HepG2 (cell line): ENCODE data around the gene UBR4. TPM values are rescaled to one million over a fixed set of nuclear protein-coding genes. Genes with fewer than 3 reads are reported as not detected.
A peak's percentile ranks its signal among the peaks of the same experiment; 100 is the strongest.

Experiments
- ASH2L ChIP-seq: fragments of 300-600, 200-600 bp; sonication (generic); IDR thresholded peaks from 2 replicates; pipeline ENCODE4 v1.7.0; 2017; ENCODE audit warnings: low read depth, mild to moderate bottlenecking, moderate library complexity, mixed read lengths, low read length; ENCODE audit not compliant: insufficient read length
- BCL6 ChIP-seq: IDR thresholded peaks from 2 replicates; pipeline ENCODE4 v1.6.1; 2016; ENCODE audit warnings: missing genetic modification reagents, missing compliant biosample characterization
- CEBPB ChIP-seq: IDR thresholded peaks from 2 replicates; pipeline ENCODE4 v1.6.1; 2011; ENCODE audit warnings: low read depth, low read length, improper control_type of control experiment, borderline replicate concordance
- FOXK1 ChIP-seq: sonication (generic); formaldehyde crosslinking; IDR thresholded peaks from 2 replicates; pipeline ENCODE4 v1.4.0; 2020; ENCODE audit warnings: low read depth, missing genetic modification reagents, borderline replicate concordance
- FOXO1 ChIP-seq: sonication (generic); formaldehyde crosslinking; IDR thresholded peaks from 2 replicates; pipeline ENCODE4 v1.4.0; 2020; ENCODE audit warnings: missing genetic modification reagents
- HDAC2 ChIP-seq: sonication (generic); formaldehyde crosslinking; IDR thresholded peaks from 2 replicates; pipeline ENCODE4 v1.4.0; 2020; ENCODE audit warnings: missing genetic modification reagents
- IRX3 ChIP-seq: sonication (generic); formaldehyde crosslinking; IDR thresholded peaks from 2 replicates; pipeline ENCODE4 v1.8.1; 2023; ENCODE audit warnings: mild to moderate bottlenecking, low read depth, missing genetic modification reagents, borderline replicate concordance
- KDM4B ChIP-seq: sonication (generic); formaldehyde crosslinking; IDR thresholded peaks from 2 replicates; pipeline ENCODE4 v1.4.0; 2020; ENCODE audit warnings: missing genetic modification reagents
- KDM6A ChIP-seq: IDR thresholded peaks from 2 replicates; pipeline ENCODE4 v1.6.1; 2016; ENCODE audit warnings: low read depth
- MTA1 ChIP-seq: sonication (generic); formaldehyde crosslinking; IDR thresholded peaks from 2 replicates; pipeline ENCODE4 v1.4.0; 2020; ENCODE audit warnings: missing genetic modification reagents, mild to moderate bottlenecking, borderline replicate concordance
- NBN ChIP-seq: fragments of 450-650 bp; conservative IDR thresholded peaks from 2 replicates; pipeline ENCODE4 v1.6.1; 2017
- NFKBIZ ChIP-seq: IDR thresholded peaks from 2 replicates; pipeline ENCODE4 v1.6.1; 2018; ENCODE audit warnings: missing genetic modification reagents, missing compliant biosample characterization
- PAWR ChIP-seq: sonication (generic); formaldehyde crosslinking; IDR thresholded peaks from 2 replicates; pipeline ENCODE4 v1.4.0; 2020; ENCODE audit warnings: missing genetic modification reagents, mild to moderate bottlenecking, borderline replicate concordance
- RFXANK ChIP-seq: IDR thresholded peaks from 2 replicates; pipeline ENCODE4 v1.6.1; 2016
- ZBTB20 ChIP-seq: sonication (generic); formaldehyde crosslinking; IDR thresholded peaks from 2 replicates; pipeline ENCODE4 v1.8.1; 2023; ENCODE audit warnings: missing genetic modification reagents, low read depth, mild to moderate bottlenecking, borderline replicate concordance
- ZFP82 ChIP-seq: sonication (generic); formaldehyde crosslinking; IDR thresholded peaks from 2 replicates; pipeline ENCODE4 v1.5.1; 2020; ENCODE audit warnings: mild to moderate bottlenecking, missing genetic modification reagents, borderline replicate concordance
- ZFYVE20 ChIP-seq: sonication (generic); formaldehyde crosslinking; IDR thresholded peaks from 2 replicates; pipeline ENCODE4 v1.8.0; 2023; ENCODE audit warnings: low read depth, mild to moderate bottlenecking, moderate library complexity, missing genetic modification reagents, borderline replicate concordance
- ZMYM2 ChIP-seq: sonication (generic); formaldehyde crosslinking; IDR thresholded peaks from 2 replicates; pipeline ENCODE4 v1.8.0; 2022; ENCODE audit warnings: mild to moderate bottlenecking, missing genetic modification reagents
- ZNF101 ChIP-seq: sonication (generic); formaldehyde crosslinking; IDR thresholded peaks from 2 replicates; pipeline ENCODE4 v1.4.0; 2020; ENCODE audit warnings: mild to moderate bottlenecking, low read depth, missing genetic modification reagents, borderline replicate concordance
- ZNF816 ChIP-seq: sonication (generic); formaldehyde crosslinking; IDR thresholded peaks from 2 replicates; pipeline ENCODE4 v1.8.0; 2022; ENCODE audit warnings: missing genetic modification reagents, mild to moderate bottlenecking, borderline replicate concordance
- ZSCAN31 ChIP-seq: sonication (generic); formaldehyde crosslinking; IDR thresholded peaks from 2 replicates; pipeline ENCODE4 v1.5.0; 2020; ENCODE audit warnings: low read depth, mild to moderate bottlenecking, missing genetic modification reagents
- polyA plus RNA-seq, 8 experiments: library from polyadenylated mRNA; depleted of rRNA in 3 of 8; stranded (reverse) in 7 of 8; unstranded in 1 of 8; fragments of >200 nt; fragmentation: Illumina TruSeq in 4 of 8; extraction: Trizol in 4 of 8; gene quantifications; 2 replicates each; pipeline versions ENCODE4 v1.2.1 to v1.2.3, GENCODE V29; 2011 to 2016; ENCODE audit warnings: low read depth in 4 of 8, missing spikeins in 1 of 8, mixed read lengths in 1 of 8; ENCODE audit not compliant: insufficient read depth in 1 of 8
- total RNA-seq, 5 experiments: library from RNA; depleted of rRNA; stranded (reverse); fragments of >200 nt; fragmentation: Illumina TruSeq; extraction: Trizol; gene quantifications; 2 replicates each; pipeline ENCODE4 v1.2.3, GENCODE V29; 2016; ENCODE audit warnings: low read depth in 1 of 5
- TF ChIP-seq, protein P1 (sequence below), 2 experiments: sonication (generic) in 1 of 2; formaldehyde crosslinking in 1 of 2; IDR thresholded peaks; 2 replicates each; pipeline versions ENCODE4 v1.4.0 to v1.6.1; 2016 to 2020; ENCODE audit warnings: borderline replicate concordance in 1 of 2, low read depth in 1 of 2, mild to moderate bottlenecking in 1 of 2, missing genetic modification reagents in 1 of 2
- TF ChIP-seq, protein P2 (sequence below): IDR thresholded peaks from 2 replicates; pipeline ENCODE4 v1.6.1; 2012; ENCODE audit warnings: inconsistent platforms
- TF ChIP-seq, protein P3 (sequence below): sonication (generic); formaldehyde crosslinking; IDR thresholded peaks from 2 replicates; pipeline ENCODE4 v1.4.0; 2020; ENCODE audit warnings: missing genetic modification reagents

Gene UBR4
- total and polyA plus RNA-seq, 2 of the 13 experiments (the other 11 are each of a cell fraction or from before 2014, with no cell fraction given): 59.1 to 106 TPM

DNA sequence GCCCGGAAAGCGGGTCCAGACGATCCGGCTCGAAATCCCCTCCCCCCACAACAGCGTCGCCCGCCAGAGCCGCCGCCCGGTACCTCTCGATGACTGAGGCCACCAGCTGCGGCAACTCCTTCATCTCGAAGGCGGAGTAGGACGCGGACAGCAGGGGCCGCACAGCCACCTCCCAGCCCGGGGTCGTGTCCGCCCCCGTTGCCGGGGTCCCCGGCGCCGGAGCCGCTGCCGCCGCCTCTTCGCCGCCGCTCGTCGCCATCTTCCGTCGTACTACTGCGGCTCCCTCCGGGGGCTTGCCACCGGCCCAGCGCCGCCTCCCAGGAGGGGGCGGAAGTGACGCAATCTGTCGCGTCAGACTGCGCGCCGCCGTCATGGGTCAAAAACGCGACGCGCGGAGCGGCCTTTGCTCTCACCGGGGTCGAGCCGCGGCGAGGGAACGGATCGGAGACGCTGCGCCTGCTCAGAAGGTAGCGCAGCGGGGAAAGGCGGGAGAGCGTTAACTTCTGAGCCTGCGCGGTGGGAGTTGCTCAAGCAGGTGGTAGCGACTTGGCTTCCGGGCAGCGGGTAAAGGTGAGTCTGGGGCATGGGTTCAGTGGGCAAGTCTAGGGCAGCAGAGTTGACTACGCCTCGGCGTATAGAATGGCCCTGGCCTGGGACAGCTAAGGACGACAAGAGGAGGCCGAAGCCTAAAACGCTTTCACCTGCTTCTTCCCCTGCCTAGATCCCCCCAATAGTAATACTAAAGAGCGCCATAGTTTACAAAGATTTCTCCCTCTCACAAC, at the start of gene UBR4 (continued):
- TF ChIP-seq, protein P1, sequence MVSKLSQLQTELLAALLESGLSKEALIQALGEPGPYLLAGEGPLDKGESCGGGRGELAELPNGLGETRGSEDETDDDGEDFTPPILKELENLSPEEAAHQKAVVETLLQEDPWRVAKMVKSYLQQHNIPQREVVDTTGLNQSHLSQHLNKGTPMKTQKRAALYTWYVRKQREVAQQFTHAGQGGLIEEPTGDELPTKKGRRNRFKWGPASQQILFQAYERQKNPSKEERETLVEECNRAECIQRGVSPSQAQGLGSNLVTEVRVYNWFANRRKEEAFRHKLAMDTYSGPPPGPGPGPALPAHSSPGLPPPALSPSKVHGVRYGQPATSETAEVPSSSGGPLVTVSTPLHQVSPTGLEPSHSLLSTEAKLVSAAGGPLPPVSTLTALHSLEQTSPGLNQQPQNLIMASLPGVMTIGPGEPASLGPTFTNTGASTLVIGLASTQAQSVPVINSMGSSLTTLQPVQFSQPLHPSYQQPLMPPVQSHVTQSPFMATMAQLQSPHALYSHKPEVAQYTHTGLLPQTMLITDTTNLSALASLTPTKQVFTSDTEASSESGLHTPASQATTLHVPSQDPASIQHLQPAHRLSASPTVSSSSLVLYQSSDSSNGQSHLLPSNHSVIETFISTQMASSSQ (IDR thresholded peaks at IDR 0.05; ENCODE audit: low read depth): no peak
- TF ChIP-seq, protein P1 (CRISPR knock-in tag; IDR thresholded peaks at IDR 0.05; ENCODE audit: borderline replicate concordance): peak; percentile 67; the same call in 1 of the 2 replicates
- TF ChIP-seq ZNF101 (CRISPR knock-in tag): 0 out of 2 replicates have a peak, but pooled peaks have one; percentile 61
- TF ChIP-seq, protein P2, sequence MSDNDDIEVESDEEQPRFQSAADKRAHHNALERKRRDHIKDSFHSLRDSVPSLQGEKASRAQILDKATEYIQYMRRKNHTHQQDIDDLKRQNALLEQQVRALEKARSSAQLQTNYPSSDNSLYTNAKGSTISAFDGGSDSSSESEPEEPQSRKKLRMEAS: peak; percentile 98
- 0 out of 2 replicates have a peak, but pooled peaks have one; percentile 8 for TF ChIP-seq ZFP82 (CRISPR knock-in tag)
- TF ChIP-seq BCL6 (CRISPR knock-in tag): peak; percentile 77
- no peak for TF ChIP-seq IRX3
- peak; percentile 65; the same call in 1 of the 2 replicates for TF ChIP-seq ZBTB20 (CRISPR knock-in tag)
- no peak; the same call in 1 of the 2 replicates for TF ChIP-seq ZNF816 (CRISPR knock-in tag)
- TF ChIP-seq KDM4B (CRISPR knock-in tag): peak; percentile 92
- TF ChIP-seq MTA1 (CRISPR knock-in tag): peak; percentile 71; the same call in 1 of the 2 replicates
- no peak for TF ChIP-seq KDM6A
- peak; percentile 64; the same call in 1 of the 2 replicates for TF ChIP-seq NFKBIZ (CRISPR knock-in tag)
- peak; percentile 98 for TF ChIP-seq ZSCAN31 (CRISPR knock-in tag)
- peak; percentile 99 for TF ChIP-seq CEBPB
- TF ChIP-seq ASH2L: peak; percentile 95
- TF ChIP-seq ZFYVE20 (CRISPR knock-in tag): no peak
- peak; percentile 69 for TF ChIP-seq FOXO1
- peak; percentile 79 for TF ChIP-seq HDAC2 (CRISPR knock-in tag)
- TF ChIP-seq RFXANK (CRISPR knock-in tag): 0 out of 2 replicates have a peak, but pooled peaks have one; percentile 58
- TF ChIP-seq PAWR (CRISPR knock-in tag): 0 out of 2 replicates have a peak, but pooled peaks have one; percentile 48
- no peak for TF ChIP-seq NBN
- TF ChIP-seq, protein P3, sequence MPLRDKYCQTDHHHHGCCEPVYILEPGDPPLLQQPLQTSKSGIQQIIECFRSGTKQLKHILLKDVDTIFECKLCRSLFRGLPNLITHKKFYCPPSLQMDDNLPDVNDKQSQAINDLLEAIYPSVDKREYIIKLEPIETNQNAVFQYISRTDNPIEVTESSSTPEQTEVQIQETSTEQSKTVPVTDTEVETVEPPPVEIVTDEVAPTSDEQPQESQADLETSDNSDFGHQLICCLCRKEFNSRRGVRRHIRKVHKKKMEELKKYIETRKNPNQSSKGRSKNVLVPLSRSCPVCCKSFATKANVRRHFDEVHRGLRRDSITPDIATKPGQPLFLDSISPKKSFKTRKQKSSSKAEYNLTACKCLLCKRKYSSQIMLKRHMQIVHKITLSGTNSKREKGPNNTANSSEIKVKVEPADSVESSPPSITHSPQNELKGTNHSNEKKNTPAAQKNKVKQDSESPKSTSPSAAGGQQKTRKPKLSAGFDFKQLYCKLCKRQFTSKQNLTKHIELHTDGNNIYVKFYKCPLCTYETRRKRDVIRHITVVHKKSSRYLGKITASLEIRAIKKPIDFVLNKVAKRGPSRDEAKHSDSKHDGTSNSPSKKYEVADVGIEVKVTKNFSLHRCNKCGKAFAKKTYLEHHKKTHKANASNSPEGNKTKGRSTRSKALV (CRISPR knock-in tag): peak; percentile 83
- TF ChIP-seq FOXK1: peak; percentile 93; the same call in 1 of the 2 replicates
- TF ChIP-seq ZMYM2: peak; percentile 75
